HEK293 (cell line): ENCODE data around the gene DLL1.

ENCODE experiments used
- CTCF ChIA-PET: fragments of 350-600 bp; formaldehyde crosslinking; extraction: SDS; loops from one replicate; lab custom pipeline; 2021; ENCODE audit warnings: antibody characterized with exemption; lab: Yijun Ruan, JAX
- POLR2A ChIA-PET: fragments of 300-600 bp; formaldehyde crosslinking; extraction: SDS; loops from one replicate; lab custom pipeline; 2020; ENCODE audit warnings: antibody characterized with exemption, inconsistent platforms; lab: Yijun Ruan, JAX
- H3K27ac ChIP-seq: fragments of 200-500 bp; sonication (Bioruptor generic); 2 replicates; pipeline ENCODE4 v1.5.1; 2014; ENCODE audit warnings: low read depth, low read length, control low read depth, inconsistent platforms; ENCODE audit errors: extremely low read depth
- H3K36me3 ChIP-seq, 2 experiments: fragments of 200-500 bp in 1 of 2; sonication (Bioruptor generic) in 1 of 2; 1 replicate in 1 of 2; 2 replicates in 1 of 2; pipeline ENCODE4 v1.5.1; 2014 to 2017; ENCODE audit warnings: inconsistent platforms in 2 of 2, low read length in 2 of 2; ENCODE audit not compliant: control insufficient read depth in 2 of 2, insufficient read depth in 1 of 2
- H3K4me1 ChIP-seq: fragments of 200-500 bp; sonication (Bioruptor generic); 2 replicates; pipeline ENCODE4 v1.5.1; 2014; ENCODE audit warnings: mild to moderate bottlenecking, low read length, inconsistent platforms; ENCODE audit not compliant: control insufficient read depth, insufficient read depth
- H3K4me3 ChIP-seq: 2 replicates; pipeline ENCODE4 v1.5.1; 2011; ENCODE audit warnings: low read depth, mild to moderate bottlenecking, control low read depth, low read length, moderate library complexity
- H3K9me3 ChIP-seq: fragments of 200-500 bp; sonication (Bioruptor generic); 2 replicates; pipeline ENCODE4 v1.5.1; 2014; ENCODE audit warnings: low read depth, low read length, inconsistent platforms; ENCODE audit not compliant: control insufficient read depth, insufficient read depth
- GLIS2 ChIP-seq: fragments of 450-650 bp; formaldehyde crosslinking; IDR thresholded peaks from 2 replicates; pipeline ENCODE4 v1.5.1; 2016; ENCODE audit warnings: missing biosample characterization, missing genetic modification characterization
- IKZF3 ChIP-seq: fragments of 450-650 bp; IDR thresholded peaks from 2 replicates; pipeline ENCODE4 v1.5.0; 2018; ENCODE audit warnings: missing biosample characterization, mild to moderate bottlenecking, missing genetic modification characterization, moderate library complexity
- KLF10 ChIP-seq: fragments of 450-650 bp; IDR thresholded peaks from 2 replicates; pipeline ENCODE4 v1.5.1; 2018; ENCODE audit warnings: missing biosample characterization, mild to moderate bottlenecking, missing genetic modification characterization
- KLF16 ChIP-seq: fragments of 450-650 bp; formaldehyde crosslinking; IDR thresholded peaks from 2 replicates; pipeline ENCODE4 v1.5.1; 2017; ENCODE audit warnings: missing biosample characterization, missing genetic modification characterization
- MYNN ChIP-seq: fragments of 450-650 bp; formaldehyde crosslinking; IDR thresholded peaks from 2 replicates; pipeline ENCODE4 v1.5.1; 2016; ENCODE audit warnings: missing biosample characterization, missing genetic modification characterization, borderline replicate concordance
- TCF7L2 ChIP-seq: IDR thresholded peaks from 2 replicates; pipeline ENCODE4 v1.6.1; 2011; ENCODE audit warnings: low read depth, mild to moderate bottlenecking, inconsistent platforms, low read length, moderate library complexity, borderline replicate concordance
- ZBTB17 ChIP-seq: fragments of 450-650 bp; formaldehyde crosslinking; IDR thresholded peaks from 2 replicates; pipeline ENCODE4 v1.5.1; 2016; ENCODE audit warnings: missing biosample characterization, missing genetic modification characterization
- ZBTB7A ChIP-seq: fragments of 450-650 bp; formaldehyde crosslinking; IDR thresholded peaks from 2 replicates; pipeline ENCODE4 v1.5.1; 2016; ENCODE audit warnings: low read depth, missing biosample characterization, missing genetic modification characterization
- ZEB2 ChIP-seq: fragments of 450-650 bp; formaldehyde crosslinking; IDR thresholded peaks from 2 replicates; pipeline ENCODE4 v1.5.1; 2016; ENCODE audit warnings: missing biosample characterization, missing genetic modification characterization
- ZNF138 ChIP-seq: fragments of 450-650 bp; formaldehyde crosslinking; IDR thresholded peaks from 2 replicates; pipeline ENCODE4 v1.5.1; 2016; ENCODE audit warnings: missing biosample characterization, missing genetic modification characterization, borderline replicate concordance
- ZNF140 ChIP-seq: fragments of 450-650 bp; formaldehyde crosslinking; IDR thresholded peaks from 2 replicates; pipeline ENCODE4 v1.5.1; 2016; ENCODE audit warnings: missing biosample characterization, missing genetic modification characterization
- ZNF23 ChIP-seq: fragments of 450-650 bp; formaldehyde crosslinking; IDR thresholded peaks from 2 replicates; pipeline ENCODE4 v1.5.1; 2016; ENCODE audit warnings: missing biosample characterization, missing genetic modification characterization, borderline replicate concordance
- ZNF335 ChIP-seq: fragments of 450-650 bp; formaldehyde crosslinking; conservative IDR thresholded peaks from 2 replicates; pipeline ENCODE4 v1.5.1; 2016; ENCODE audit warnings: missing biosample characterization, missing genetic modification characterization
- ZNF600 ChIP-seq: fragments of 450-650 bp; formaldehyde crosslinking; IDR thresholded peaks from 2 replicates; pipeline ENCODE4 v1.5.1; 2016; ENCODE audit warnings: missing biosample characterization, missing genetic modification characterization
- ZNF76 ChIP-seq: fragments of 450-650 bp; formaldehyde crosslinking; IDR thresholded peaks from 2 replicates; pipeline ENCODE4; 2016; ENCODE audit warnings: low read depth, missing biosample characterization, missing genetic modification characterization, borderline replicate concordance
- ZSCAN16 ChIP-seq: fragments of 450-650 bp; formaldehyde crosslinking; IDR thresholded peaks from 2 replicates; pipeline ENCODE4 v1.5.1; 2016; ENCODE audit warnings: missing biosample characterization, missing genetic modification characterization
- ZSCAN30 ChIP-seq: fragments of 450-650 bp; IDR thresholded peaks from 2 replicates; pipeline ENCODE4 v1.5.1; 2018; ENCODE audit warnings: missing biosample characterization, mild to moderate bottlenecking, missing genetic modification characterization, moderate library complexity
- TF ChIP-seq, protein P1 (sequence below): fragments of 450-650 bp; formaldehyde crosslinking; IDR thresholded peaks from 2 replicates; pipeline ENCODE4 v1.5.1; 2016; ENCODE audit warnings: missing biosample characterization, missing genetic modification characterization
- TF ChIP-seq, protein P2 (sequence below): fragments of 450-650 bp; formaldehyde crosslinking; conservative IDR thresholded peaks from 2 replicates; pipeline ENCODE4 v1.5.1; 2016; ENCODE audit warnings: low read depth, missing biosample characterization, missing genetic modification characterization
- TF ChIP-seq, protein P3 (sequence below): sonication (generic); formaldehyde crosslinking; IDR thresholded peaks from 2 replicates; pipeline ENCODE4 v1.8.1; 2022; ENCODE audit warnings: mild to moderate bottlenecking, moderate library complexity, missing genetic modification reagents
- TF ChIP-seq, protein P4 (sequence below): fragments of 450-650 bp; formaldehyde crosslinking; optimal IDR thresholded peaks from 2 replicates; pipeline ENCODE3; 2016; ENCODE audit warnings: missing biosample characterization, mild to moderate bottlenecking, missing genetic modification characterization
- TF ChIP-seq, protein P5 (sequence below): fragments of 450-650 bp; formaldehyde crosslinking; IDR thresholded peaks from 2 replicates; pipeline ENCODE4 v1.5.1; 2016; ENCODE audit warnings: missing biosample characterization, missing genetic modification characterization
- TF ChIP-seq, protein P6 (sequence below): fragments of 450-650 bp; formaldehyde crosslinking; IDR thresholded peaks from 2 replicates; pipeline ENCODE4 v1.5.1; 2016; ENCODE audit warnings: missing biosample characterization, missing genetic modification characterization

The DLL1 gene, protein sequence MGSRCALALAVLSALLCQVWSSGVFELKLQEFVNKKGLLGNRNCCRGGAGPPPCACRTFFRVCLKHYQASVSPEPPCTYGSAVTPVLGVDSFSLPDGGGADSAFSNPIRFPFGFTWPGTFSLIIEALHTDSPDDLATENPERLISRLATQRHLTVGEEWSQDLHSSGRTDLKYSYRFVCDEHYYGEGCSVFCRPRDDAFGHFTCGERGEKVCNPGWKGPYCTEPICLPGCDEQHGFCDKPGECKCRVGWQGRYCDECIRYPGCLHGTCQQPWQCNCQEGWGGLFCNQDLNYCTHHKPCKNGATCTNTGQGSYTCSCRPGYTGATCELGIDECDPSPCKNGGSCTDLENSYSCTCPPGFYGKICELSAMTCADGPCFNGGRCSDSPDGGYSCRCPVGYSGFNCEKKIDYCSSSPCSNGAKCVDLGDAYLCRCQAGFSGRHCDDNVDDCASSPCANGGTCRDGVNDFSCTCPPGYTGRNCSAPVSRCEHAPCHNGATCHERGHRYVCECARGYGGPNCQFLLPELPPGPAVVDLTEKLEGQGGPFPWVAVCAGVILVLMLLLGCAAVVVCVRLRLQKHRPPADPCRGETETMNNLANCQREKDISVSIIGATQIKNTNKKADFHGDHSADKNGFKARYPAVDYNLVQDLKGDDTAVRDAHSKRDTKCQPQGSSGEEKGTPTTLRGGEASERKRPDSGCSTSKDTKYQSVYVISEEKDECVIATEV

DNA sequence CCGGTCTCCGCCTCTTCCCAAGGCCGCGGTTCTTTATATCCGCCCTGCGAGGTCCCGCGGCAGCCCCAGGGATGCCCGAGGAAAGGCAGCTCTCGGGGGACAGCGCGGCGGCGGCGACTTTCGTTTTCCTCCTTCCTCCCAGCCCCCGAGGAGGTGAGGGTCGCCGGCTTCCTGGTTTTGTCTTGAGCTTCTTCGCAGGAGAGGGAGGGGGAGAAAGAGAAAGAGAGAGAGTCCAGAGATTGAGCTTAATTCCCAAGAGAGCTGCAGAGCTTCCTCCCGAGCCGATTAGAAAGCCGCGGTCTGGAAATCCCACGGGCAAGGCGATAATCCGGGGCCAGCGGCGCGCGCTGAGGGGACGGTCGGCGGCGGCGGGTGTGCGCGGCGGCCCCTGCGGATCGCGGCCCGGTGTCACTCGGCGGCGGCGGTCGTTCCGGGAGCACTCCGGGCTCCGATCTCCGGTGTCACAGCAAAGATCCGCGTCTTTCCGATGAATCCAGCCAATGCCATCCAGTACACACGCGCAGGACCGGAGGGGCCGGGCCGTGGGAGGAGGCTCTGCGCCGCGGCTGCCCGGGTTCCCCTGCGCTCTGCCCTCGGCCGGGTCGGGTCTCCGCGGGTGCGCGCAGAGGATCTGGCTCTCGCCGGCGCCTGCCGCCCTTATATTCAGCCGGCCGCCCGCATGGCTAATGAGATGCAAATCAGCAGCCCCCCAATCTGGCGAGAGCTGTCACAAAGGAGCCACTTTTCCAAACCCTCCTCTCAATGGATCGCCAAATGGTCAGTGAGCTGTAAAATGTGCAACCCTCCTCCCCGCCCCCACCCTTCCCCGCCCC is at the start of gene DLL1:
DLL1 (minus strand) TSS at position 783 of the 833 bp plus-strand sequence. CDS start 939 bp downstream, outside the sequence.
- no peaks in the 10 kb centered on the region for H3K9me3 ChIP-seq
- H3K4me3 ChIP-seq, result peak within 1 kb of the TSS; percentile 57
- H3K36me3 ChIP-seq, result peaks cover 0 to 34% of the 10 kb centered on the region in 2 experiments; a peak in 2 of 3 replicates
- peaks cover 8% of the 10 kb centered on the region for H3K4me1 ChIP-seq
- H3K27ac ChIP-seq, result peak within 1 kb of the TSS; percentile 70; the same call in 1 of the 2 replicates
- ChIA-PET CTCF (interaction anchor here (0.6 to 3.1 kb wide), 9 partner anchors 11 to 838 kb away, joined by 3 to 13 read pairs (median 3); no protein-coding TSS in a partner anchor), POLR2A (interaction anchor here (0.5 to 2.8 kb wide), 7 partner anchors 10 to 501 kb away, joined by 3 to 20 read pairs (median 4); partner anchors contain the start of genes FAM120B and TBP)
- TF ChIP-seq, protein P1, sequence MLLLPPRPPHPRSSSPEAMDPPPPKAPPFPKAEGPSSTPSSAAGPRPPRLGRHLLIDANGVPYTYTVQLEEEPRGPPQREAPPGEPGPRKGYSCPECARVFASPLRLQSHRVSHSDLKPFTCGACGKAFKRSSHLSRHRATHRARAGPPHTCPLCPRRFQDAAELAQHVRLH (tag by site-specific recombination), result no peak
- no peak for TF ChIP-seq ZNF76 (tag by site-specific recombination)
- TF ChIP-seq ZNF138 (tag by site-specific recombination), result no peak
- TF ChIP-seq ZNF140 (tag by site-specific recombination), result no peak
- TF ChIP-seq TCF7L2, result no peak; the same call in 1 of the 2 replicates
- TF ChIP-seq ZEB2 (tag by site-specific recombination), result 0 out of 2 replicates have a peak, but pooled peaks have one; percentile 40
- 0 out of 2 replicates have a peak, but pooled peaks have one; percentile 32 for TF ChIP-seq GLIS2 (tag by site-specific recombination)
- 0 out of 2 replicates have a peak, but pooled peaks have one; percentile 65 for TF ChIP-seq ZSCAN30 (tag by site-specific recombination)
- TF ChIP-seq, protein P2, sequence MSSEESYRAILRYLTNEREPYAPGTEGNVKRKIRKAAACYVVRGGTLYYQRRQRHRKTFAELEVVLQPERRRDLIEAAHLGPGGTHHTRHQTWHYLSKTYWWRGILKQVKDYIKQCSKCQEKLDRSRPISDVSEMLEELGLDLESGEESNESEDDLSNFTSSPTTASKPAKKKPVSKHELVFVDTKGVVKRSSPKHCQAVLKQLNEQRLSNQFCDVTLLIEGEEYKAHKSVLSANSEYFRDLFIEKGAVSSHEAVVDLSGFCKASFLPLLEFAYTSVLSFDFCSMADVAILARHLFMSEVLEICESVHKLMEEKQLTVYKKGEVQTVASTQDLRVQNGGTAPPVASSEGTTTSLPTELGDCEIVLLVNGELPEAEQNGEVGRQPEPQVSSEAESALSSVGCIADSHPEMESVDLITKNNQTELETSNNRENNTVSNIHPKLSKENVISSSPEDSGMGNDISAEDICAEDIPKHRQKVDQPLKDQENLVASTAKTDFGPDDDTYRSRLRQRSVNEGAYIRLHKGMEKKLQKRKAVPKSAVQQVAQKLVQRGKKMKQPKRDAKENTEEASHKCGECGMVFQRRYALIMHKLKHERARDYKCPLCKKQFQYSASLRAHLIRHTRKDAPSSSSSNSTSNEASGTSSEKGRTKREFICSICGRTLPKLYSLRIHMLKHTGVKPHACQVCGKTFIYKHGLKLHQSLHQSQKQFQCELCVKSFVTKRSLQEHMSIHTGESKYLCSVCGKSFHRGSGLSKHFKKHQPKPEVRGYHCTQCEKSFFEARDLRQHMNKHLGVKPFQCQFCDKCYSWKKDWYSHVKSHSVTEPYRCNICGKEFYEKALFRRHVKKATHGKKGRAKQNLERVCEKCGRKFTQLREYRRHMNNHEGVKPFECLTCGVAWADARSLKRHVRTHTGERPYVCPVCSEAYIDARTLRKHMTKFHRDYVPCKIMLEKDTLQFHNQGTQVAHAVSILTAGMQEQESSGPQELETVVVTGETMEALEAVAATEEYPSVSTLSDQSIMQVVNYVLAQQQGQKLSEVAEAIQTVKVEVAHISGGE (tag by site-specific recombination), result peak; percentile 81
- TF ChIP-seq, protein P3, sequence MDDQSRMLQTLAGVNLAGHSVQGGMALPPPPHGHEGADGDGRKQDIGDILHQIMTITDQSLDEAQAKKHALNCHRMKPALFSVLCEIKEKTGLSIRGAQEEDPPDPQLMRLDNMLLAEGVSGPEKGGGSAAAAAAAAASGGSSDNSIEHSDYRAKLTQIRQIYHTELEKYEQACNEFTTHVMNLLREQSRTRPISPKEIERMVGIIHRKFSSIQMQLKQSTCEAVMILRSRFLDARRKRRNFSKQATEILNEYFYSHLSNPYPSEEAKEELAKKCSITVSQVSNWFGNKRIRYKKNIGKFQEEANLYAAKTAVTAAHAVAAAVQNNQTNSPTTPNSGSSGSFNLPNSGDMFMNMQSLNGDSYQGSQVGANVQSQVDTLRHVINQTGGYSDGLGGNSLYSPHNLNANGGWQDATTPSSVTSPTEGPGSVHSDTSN (CRISPR knock-in tag), result no peak
- no peak for TF ChIP-seq MYNN (tag by site-specific recombination)
- TF ChIP-seq, protein P4, sequence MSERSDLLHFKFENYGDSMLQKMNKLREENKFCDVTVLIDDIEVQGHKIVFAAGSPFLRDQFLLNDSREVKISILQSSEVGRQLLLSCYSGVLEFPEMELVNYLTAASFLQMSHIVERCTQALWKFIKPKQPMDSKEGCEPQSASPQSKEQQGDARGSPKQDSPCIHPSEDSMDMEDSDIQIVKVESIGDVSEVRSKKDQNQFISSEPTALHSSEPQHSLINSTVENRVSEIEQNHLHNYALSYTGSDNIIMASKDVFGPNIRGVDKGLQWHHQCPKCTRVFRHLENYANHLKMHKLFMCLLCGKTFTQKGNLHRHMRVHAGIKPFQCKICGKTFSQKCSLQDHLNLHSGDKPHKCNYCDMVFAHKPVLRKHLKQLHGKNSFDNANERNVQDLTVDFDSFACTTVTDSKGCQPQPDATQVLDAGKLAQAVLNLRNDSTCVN (tag by site-specific recombination), result peak; percentile 80
- no peak for TF ChIP-seq KLF16 (tag by site-specific recombination)
- TF ChIP-seq ZSCAN16, result no peak
- no peak for TF ChIP-seq KLF10
- TF ChIP-seq IKZF3 (tag by site-specific recombination), result 0 out of 2 replicates have a peak, but pooled peaks have one; percentile 13
- TF ChIP-seq, protein P5, sequence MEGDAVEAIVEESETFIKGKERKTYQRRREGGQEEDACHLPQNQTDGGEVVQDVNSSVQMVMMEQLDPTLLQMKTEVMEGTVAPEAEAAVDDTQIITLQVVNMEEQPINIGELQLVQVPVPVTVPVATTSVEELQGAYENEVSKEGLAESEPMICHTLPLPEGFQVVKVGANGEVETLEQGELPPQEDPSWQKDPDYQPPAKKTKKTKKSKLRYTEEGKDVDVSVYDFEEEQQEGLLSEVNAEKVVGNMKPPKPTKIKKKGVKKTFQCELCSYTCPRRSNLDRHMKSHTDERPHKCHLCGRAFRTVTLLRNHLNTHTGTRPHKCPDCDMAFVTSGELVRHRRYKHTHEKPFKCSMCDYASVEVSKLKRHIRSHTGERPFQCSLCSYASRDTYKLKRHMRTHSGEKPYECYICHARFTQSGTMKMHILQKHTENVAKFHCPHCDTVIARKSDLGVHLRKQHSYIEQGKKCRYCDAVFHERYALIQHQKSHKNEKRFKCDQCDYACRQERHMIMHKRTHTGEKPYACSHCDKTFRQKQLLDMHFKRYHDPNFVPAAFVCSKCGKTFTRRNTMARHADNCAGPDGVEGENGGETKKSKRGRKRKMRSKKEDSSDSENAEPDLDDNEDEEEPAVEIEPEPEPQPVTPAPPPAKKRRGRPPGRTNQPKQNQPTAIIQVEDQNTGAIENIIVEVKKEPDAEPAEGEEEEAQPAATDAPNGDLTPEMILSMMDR (tag by site-specific recombination), result no peak
- TF ChIP-seq, protein P6, sequence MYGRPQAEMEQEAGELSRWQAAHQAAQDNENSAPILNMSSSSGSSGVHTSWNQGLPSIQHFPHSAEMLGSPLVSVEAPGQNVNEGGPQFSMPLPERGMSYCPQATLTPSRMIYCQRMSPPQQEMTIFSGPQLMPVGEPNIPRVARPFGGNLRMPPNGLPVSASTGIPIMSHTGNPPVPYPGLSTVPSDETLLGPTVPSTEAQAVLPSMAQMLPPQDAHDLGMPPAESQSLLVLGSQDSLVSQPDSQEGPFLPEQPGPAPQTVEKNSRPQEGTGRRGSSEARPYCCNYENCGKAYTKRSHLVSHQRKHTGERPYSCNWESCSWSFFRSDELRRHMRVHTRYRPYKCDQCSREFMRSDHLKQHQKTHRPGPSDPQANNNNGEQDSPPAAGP, result no peak
- no peak for TF ChIP-seq ZNF23 (tag by site-specific recombination)
- no peak for TF ChIP-seq ZBTB7A (tag by site-specific recombination)
- peak; percentile 86 for TF ChIP-seq ZNF335 (tag by site-specific recombination)
- 0 out of 2 replicates have a peak, but pooled peaks have one; percentile 43 for TF ChIP-seq ZBTB17 (tag by site-specific recombination)
- TF ChIP-seq ZNF600 (tag by site-specific recombination), result peak; percentile 83
